HK-2 (cell line): ENCODE data around the gene CEACAM1.
"Not testable (repeated sequence)": the region's sequence is repeated elsewhere in the genome, so short reads cannot be mapped to it uniquely, and the experiment has no call there.

Experiments
- DNase-seq: peaks from one replicate; pipeline ENCODE4 v3.0.0-alpha.2; 2018; ENCODE audit not compliant: unreplicated experiment

CEACAM1 gene

GRCh38 chr19:42528354-42529247 is at the start of gene CEACAM1:
Gene CEACAM1 (minus strand): TSS chr19:42528481. CDS start chr19:42528374, 107 bp downstream.
- peak; percentile 27 for DNase-seq

- no peak for DNase-seq
These were observed 48.7 kb upstream of the CEACAM1 start for GRCh38 chr19:42577016-42577415.

- DNase-seq: no peak
These were observed 48.0 kb upstream of the CEACAM1 start for GRCh38 chr19:42576241-42576640.

GRCh38 chr19:42573642-42574041 is 45.4 kb upstream of the CEACAM1 start:
- DNase-seq: no peak

GRCh38 chr19:42571116-42571515 is 42.8 kb upstream of the CEACAM1 start:
- DNase-seq: no peak

GRCh38 chr19:42569193-42569592 is 40.9 kb upstream of the CEACAM1 start:
- DNase-seq: no peak

- DNase-seq: no peak
These were observed 39.7 kb upstream of the CEACAM1 start for GRCh38 chr19:42568006-42568405.

GRCh38 chr19:42567567-42567966 is 39.3 kb upstream of the CEACAM1 start:
- no peak for DNase-seq

- DNase-seq: no peak
These were observed 35.3 kb upstream of the CEACAM1 start for GRCh38 chr19:42563352-42564210.

- no peak for DNase-seq
These were observed 33.2 kb upstream of the CEACAM1 start for GRCh38 chr19:42561512-42561911.

- DNase-seq: no peak
These were observed 32.5 kb upstream of the CEACAM1 start for GRCh38 chr19:42560731-42561130.

- no peak for DNase-seq
These were observed 30.3 kb upstream of the CEACAM1 start for GRCh38 chr19:42558450-42559150.

GRCh38 chr19:42557386-42557871 is 29.1 kb upstream of the CEACAM1 start:
- not testable (repeated sequence) for DNase-seq

- DNase-seq: no peak
These were observed 27.5 kb upstream of the CEACAM1 start for GRCh38 chr19:42555801-42556200.

- no peak for DNase-seq
These were observed 27.0 kb upstream of the CEACAM1 start for GRCh38 chr19:42555317-42555716.

GRCh38 chr19:42554046-42554575 is 25.8 kb upstream of the CEACAM1 start:
- DNase-seq: no peak

GRCh38 chr19:42553292-42554045 is 25.2 kb upstream of the CEACAM1 start:
- DNase-seq: peak; percentile 35

- no peak for DNase-seq
These were observed 24.1 kb upstream of the CEACAM1 start for GRCh38 chr19:42552086-42553065.

GRCh38 chr19:42550521-42550920 is 22.2 kb upstream of the CEACAM1 start:
- not testable (repeated sequence) for DNase-seq

GRCh38 chr19:42549067-42549466 is 20.8 kb upstream of the CEACAM1 start:
- not testable (repeated sequence) for DNase-seq
